Endothelial cell of umbilical vein (primary cell): Measurements from ENCODE around the gene SRRD. TPM values are rescaled to one million over a fixed set of nuclear protein-coding genes. Genes with fewer than 3 reads are reported as not detected.

Source experiments
- BruUV-seq: library from RNA; stranded (reverse); fragments of 400-500 nt; replicated peaks from 2 replicates; lab custom pipeline; 2021; lab: Mats Ljungman, UMichigan
- CTCF ChIA-PET: fragments of 300-600, 350-600 bp; sonication (Branson Sonifier 250); formaldehyde crosslinking; loops from one replicate; lab custom pipeline; 2021; ENCODE audit warnings: antibody characterized with exemption, inconsistent platforms; lab: Charles Lee
- POLR2A ChIA-PET: fragments of 300-600, 350-600 bp; sonication (Branson Sonifier 250); formaldehyde crosslinking; loops from one replicate; lab custom pipeline; 2021; ENCODE audit warnings: antibody characterized with exemption, inconsistent platforms; lab: Charles Lee
- DNase-seq: peaks from one replicate; pipeline ENCODE4 v3.0.0-alpha.2; 2011; ENCODE audit warnings: low read depth, low spot score
- FAIRE-seq: peaks from 2 replicates; lab custom pipeline; 2011; peaks lifted over from hg19 to GRCh38; lab: Jason Lieb, UNC
- H2AFZ ChIP-seq: 2 replicates; pipeline ENCODE4 v1.6.0; 2012; ENCODE audit warnings: low read depth, low read length, control low read depth, inconsistent platforms
- H3K27ac ChIP-seq: 2 replicates; pipeline ENCODE4 v1.5.1; 2011; ENCODE audit warnings: low read depth, mild to moderate bottlenecking, control low read depth, low read length, moderate library complexity; ENCODE audit not compliant: insufficient read depth
- H3K27me3 ChIP-seq, 2 experiments: 2 replicates each; pipeline versions ENCODE4 v1.6.0 to v1.6.1; 2011; ENCODE audit warnings: low read length in 2 of 2, mixed read lengths in 1 of 2; ENCODE audit not compliant: control insufficient read depth in 2 of 2, insufficient read depth in 2 of 2
- H3K36me3 ChIP-seq, 2 experiments: 2 replicates in 1 of 2; 3 replicates in 1 of 2; pipeline ENCODE4 v1.5.1; 2011; ENCODE audit warnings: low read length in 2 of 2, mild to moderate bottlenecking in 1 of 2, moderate library complexity in 1 of 2; ENCODE audit not compliant: control insufficient read depth in 2 of 2, insufficient read depth in 2 of 2; ENCODE audit errors: extremely low read depth in 1 of 2
- H3K4me1 ChIP-seq: 3 replicates; pipeline ENCODE4 v1.5.1; 2011; ENCODE audit warnings: mild to moderate bottlenecking, low read length; ENCODE audit not compliant: control insufficient read depth, insufficient read depth; ENCODE audit errors: extremely low read depth
- H3K4me2 ChIP-seq: 2 replicates; pipeline ENCODE4 v1.6.1; 2011; ENCODE audit warnings: low read length, control low read depth, mixed read lengths; ENCODE audit not compliant: insufficient read depth
- H3K4me3 ChIP-seq, 3 experiments: fragments of 200-600 bp in 1 of 3; sonication (generic), shearing (Covaris generic) in 1 of 3; replicated peaks in 1 of 3; 2 replicates each; pipeline ENCODE4 v1.5.1; 2011 to 2016; ENCODE audit warnings: control low read depth in 3 of 3, low read length in 3 of 3, mild to moderate bottlenecking in 2 of 3, inconsistent platforms in 1 of 3, low read depth in 1 of 3, moderate library complexity in 1 of 3; ENCODE audit not compliant: insufficient read depth in 1 of 3
- H3K79me2 ChIP-seq: 2 replicates; pipeline ENCODE4 v1.6.0; 2012; ENCODE audit warnings: low read length, inconsistent platforms; ENCODE audit not compliant: control insufficient read depth, insufficient read depth
- H3K9ac ChIP-seq: replicated peaks from 2 replicates; pipeline ENCODE3; 2011; ENCODE audit warnings: low read length, control low read depth; ENCODE audit not compliant: insufficient read depth; ENCODE audit errors: extremely low read depth
- H3K9me1 ChIP-seq: replicated peaks from 3 replicates; pipeline ENCODE4 v1.6.0; 2011; ENCODE audit warnings: mild to moderate bottlenecking, low read length; ENCODE audit not compliant: control insufficient read depth, insufficient read depth; ENCODE audit errors: extremely low read depth
- H3K9me3 ChIP-seq: replicated peaks from 2 replicates; pipeline ENCODE4 v1.5.1; 2012; ENCODE audit warnings: low read length, inconsistent platforms; ENCODE audit not compliant: control insufficient read depth, insufficient read depth
- H4K20me1 ChIP-seq: replicated peaks from 2 replicates; pipeline ENCODE3; 2011; ENCODE audit warnings: mild to moderate bottlenecking, low read length; ENCODE audit not compliant: control insufficient read depth, insufficient read depth; ENCODE audit errors: extremely low read depth
- EZH2 ChIP-seq: IDR thresholded peaks from 2 replicates; pipeline ENCODE4 v1.6.1; 2012; ENCODE audit warnings: borderline replicate concordance, low read depth, mild to moderate bottlenecking, moderate library complexity, low read length, inconsistent platforms; ENCODE audit not compliant: severe bottlenecking
- FOS ChIP-seq: IDR thresholded peaks from 2 replicates; pipeline ENCODE4 v1.6.1; 2011; ENCODE audit warnings: mild to moderate bottlenecking, low read length, moderate library complexity, borderline replicate concordance; ENCODE audit not compliant: insufficient read depth
- GATA2 ChIP-seq: IDR thresholded peaks from 2 replicates; pipeline ENCODE4 v1.7.0; 2011; ENCODE audit warnings: low read depth, mild to moderate bottlenecking, moderate library complexity, mixed read lengths, low read length; ENCODE audit not compliant: insufficient read length, insufficient read depth
- JUN ChIP-seq: IDR thresholded peaks from 2 replicates; pipeline ENCODE4 v1.6.1; 2011; ENCODE audit warnings: borderline replicate concordance, low read depth; ENCODE audit not compliant: insufficient read length, insufficient read depth
- MYC ChIP-seq: IDR thresholded peaks from one replicate; pipeline ENCODE4 v1.6.1; 2011; ENCODE audit warnings: mild to moderate bottlenecking, low read depth, low read length
- POLR2A ChIP-seq: IDR thresholded peaks from 2 replicates; pipeline ENCODE4 v1.6.1; 2012; ENCODE audit warnings: low read depth, mild to moderate bottlenecking, control low read depth, low read length
- POLR2AphosphoS5 ChIP-seq: IDR thresholded peaks from 2 replicates; pipeline ENCODE4 v1.6.1; 2012; ENCODE audit warnings: low read depth, mild to moderate bottlenecking, control low read depth, low read length, moderate library complexity; ENCODE audit not compliant: insufficient read depth
- dilution Hi-C: fragments of 300-500 bp; cut with MboI; formaldehyde crosslinking; loops from one replicate; pipeline ENCODE4 v1.15.0; 2019; ENCODE audit warnings: low sequenced_read_pairs; ENCODE audit not compliant: extremely low pct_ligation_motif_present
- intact Hi-C: fragments of 100-400 bp; cut with micrococcal nuclease; formaldehyde crosslinking; loops from one replicate; pipeline ENCODE4 v1.10.0; 2022
- polyA plus RNA-seq, 4 experiments: library from polyadenylated mRNA; depleted of rRNA in 3 of 4; stranded (reverse) in 3 of 4; unstranded in 1 of 4; fragments of >200 nt; gene quantifications; 2 replicates each; pipeline versions ENCODE4 v1.2.1 to v1.2.3, GENCODE V29; 2011 to 2012; ENCODE audit warnings: missing spikeins in 1 of 4
- total RNA-seq: library from RNA; stranded (reverse); gene quantifications from 2 replicates; pipeline ENCODE4 v1.2.3, GENCODE V29; 2021
- TF ChIP-seq, protein P1 (sequence below): IDR thresholded peaks from 2 replicates; pipeline ENCODE4 v1.6.1; 2011; ENCODE audit not compliant: insufficient read depth, insufficient read length
- TF ChIP-seq, protein P2 (sequence below), 2 donors: IDR thresholded peaks; 1 replicate in 1 of 2; 2 replicates in 1 of 2; pipeline ENCODE4 v1.5.1; 2011; ENCODE audit warnings: low read length in 2 of 2, mild to moderate bottlenecking in 2 of 2, moderate library complexity in 2 of 2, control low read depth in 1 of 2, inconsistent platforms in 1 of 2, low read depth in 1 of 2; ENCODE audit not compliant: insufficient read depth in 1 of 2; ENCODE audit errors: extremely low read depth in 1 of 2

SRRD gene
- total and polyA plus RNA-seq, 2 donors (not counting 3 experiments of a cell fraction or from before 2014, with no cell fraction given) = 23.4 to 24.2 TPM

DNA sequence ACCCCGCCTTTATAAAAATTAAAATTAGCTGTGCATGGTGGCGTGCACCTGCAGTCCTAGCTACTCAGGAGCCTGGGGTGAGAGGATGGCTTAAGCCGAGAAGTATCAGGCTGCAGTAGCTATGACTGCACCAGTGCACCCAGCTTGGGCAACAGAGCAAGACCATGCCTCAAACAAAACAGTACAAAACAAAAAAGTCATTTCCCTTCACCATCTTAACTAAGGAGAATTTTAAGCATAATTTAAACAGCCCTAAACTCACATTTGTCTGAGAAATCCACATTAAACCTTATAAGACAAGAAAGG is 51.9 kb downstream of the SRRD start:
- no peaks in the 10 kb centered on the region for H3K79me2 ChIP-seq
- no peaks in the 10 kb centered on the region for H3K9me1 ChIP-seq
- no peak overlapping the region for H3K4me2 ChIP-seq
- no peak overlapping the region for H3K4me3 ChIP-seq
- ChIA-PET CTCF (no interaction called here), POLR2A (no interaction called here)
- no peaks in the 10 kb centered on the region for H4K20me1 ChIP-seq
- no peak overlapping the region for H2AFZ ChIP-seq
- H3K9ac ChIP-seq = no peak overlapping the region
- H3K27ac ChIP-seq = no peak overlapping the region
- intact Hi-C loops = no loop called here
- dilution Hi-C loops = no loop called here
- no peak for FAIRE-seq
- no peaks in the 10 kb centered on the region for H3K9me3 ChIP-seq
- no peaks in the 10 kb centered on the region for H3K4me1 ChIP-seq
- peaks cover 0 to 29% of the 10 kb centered on the region in 2 experiments for H3K36me3 ChIP-seq
- TF ChIP-seq POLR2AphosphoS5 (no peak), GATA2 (no peak), FOS (no peak), EZH2 (no peak), JUN (no peak), MYC (no peak), POLR2A (no peak)
- TF ChIP-seq, protein P1, sequence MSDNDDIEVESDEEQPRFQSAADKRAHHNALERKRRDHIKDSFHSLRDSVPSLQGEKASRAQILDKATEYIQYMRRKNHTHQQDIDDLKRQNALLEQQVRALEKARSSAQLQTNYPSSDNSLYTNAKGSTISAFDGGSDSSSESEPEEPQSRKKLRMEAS = no peak
- TF ChIP-seq, protein P2, sequence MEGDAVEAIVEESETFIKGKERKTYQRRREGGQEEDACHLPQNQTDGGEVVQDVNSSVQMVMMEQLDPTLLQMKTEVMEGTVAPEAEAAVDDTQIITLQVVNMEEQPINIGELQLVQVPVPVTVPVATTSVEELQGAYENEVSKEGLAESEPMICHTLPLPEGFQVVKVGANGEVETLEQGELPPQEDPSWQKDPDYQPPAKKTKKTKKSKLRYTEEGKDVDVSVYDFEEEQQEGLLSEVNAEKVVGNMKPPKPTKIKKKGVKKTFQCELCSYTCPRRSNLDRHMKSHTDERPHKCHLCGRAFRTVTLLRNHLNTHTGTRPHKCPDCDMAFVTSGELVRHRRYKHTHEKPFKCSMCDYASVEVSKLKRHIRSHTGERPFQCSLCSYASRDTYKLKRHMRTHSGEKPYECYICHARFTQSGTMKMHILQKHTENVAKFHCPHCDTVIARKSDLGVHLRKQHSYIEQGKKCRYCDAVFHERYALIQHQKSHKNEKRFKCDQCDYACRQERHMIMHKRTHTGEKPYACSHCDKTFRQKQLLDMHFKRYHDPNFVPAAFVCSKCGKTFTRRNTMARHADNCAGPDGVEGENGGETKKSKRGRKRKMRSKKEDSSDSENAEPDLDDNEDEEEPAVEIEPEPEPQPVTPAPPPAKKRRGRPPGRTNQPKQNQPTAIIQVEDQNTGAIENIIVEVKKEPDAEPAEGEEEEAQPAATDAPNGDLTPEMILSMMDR (IDR thresholded peaks at IDR 0.05; ENCODE audit: extremely low read depth in 1 of 2, insufficient read depth in 1 of 2, low read depth in 1 of 2, low read length in 2 of 2) = no peak
- H3K27me3 ChIP-seq = no peaks in the 10 kb centered on the region
- DNase-seq = no peak
- BruUV-seq = no TSS peak
